ENCODE results near the gene KCNIP1.

KCNIP1 gene

GRCh38 chr5:170628691-170629565 lies 125.1 kb downstream of the KCNIP1 start:
- no peak for DNase-seq (ENCODE audit: low read depth)

GRCh38 chr5:170629566-170630175 lies 125.9 kb downstream of the KCNIP1 start:
- no peak for DNase-seq (ENCODE audit: low read depth)

GRCh38 chr5:170630226-170630625 lies 126.4 kb downstream of the KCNIP1 start:
- DNase-seq (ENCODE audit: low read depth), result no peak

- DNase-seq (ENCODE audit: low read depth), result no peak
These were observed 126.9 kb downstream of the KCNIP1 start for GRCh38 chr5:170630711-170631141.

- DNase-seq (ENCODE audit: low read depth), result no peak
These were observed 127.8 kb downstream of the KCNIP1 start for GRCh38 chr5:170631466-170632195.

GRCh38 chr5:170632266-170632984 lies 128.6 kb downstream of the KCNIP1 start:
- DNase-seq (ENCODE audit: low read depth), result no peak

GRCh38 chr5:170632985-170633234 lies 129.1 kb downstream of the KCNIP1 start:
- DNase-seq (ENCODE audit: low read depth), result peak; percentile 13

GRCh38 chr5:170633235-170634081 lies 129.6 kb downstream of the KCNIP1 start:
- no peak for DNase-seq (ENCODE audit: low read depth)

- DNase-seq (ENCODE audit: low read depth), result no peak
These were observed 130.6 kb downstream of the KCNIP1 start for GRCh38 chr5:170634256-170634990.

- no peak for DNase-seq (ENCODE audit: low read depth)
These were observed 131.9 kb downstream of the KCNIP1 start for GRCh38 chr5:170635706-170636105.

GRCh38 chr5:170636206-170636605 lies 132.4 kb downstream of the KCNIP1 start:
- no peak for DNase-seq (ENCODE audit: low read depth)

- no peak for DNase-seq (ENCODE audit: low read depth)
These were observed 133.1 kb downstream of the KCNIP1 start for GRCh38 chr5:170636801-170637477.

GRCh38 chr5:170638051-170638450 lies 134.2 kb downstream of the KCNIP1 start:
- no peak for DNase-seq (ENCODE audit: low read depth)

GRCh38 chr5:170638454-170639220 lies 134.8 kb downstream of the KCNIP1 start:
- peak; percentile 35 for DNase-seq (ENCODE audit: low read depth)

GRCh38 chr5:170639221-170639925 lies 135.6 kb downstream of the KCNIP1 start:
- DNase-seq (ENCODE audit: low read depth), result no peak

GRCh38 chr5:170640731-170641588 lies 137.1 kb downstream of the KCNIP1 start:
- no peak for DNase-seq (ENCODE audit: low read depth)

- DNase-seq (ENCODE audit: low read depth), result no peak
These were observed 137.8 kb downstream of the KCNIP1 start for GRCh38 chr5:170641589-170642031.
